Adrenal gland (tissue), 12 donors: ENCODE results near the gene RSPH6A. TPM values are rescaled to one million over a fixed set of nuclear protein-coding genes. Genes with fewer than 3 reads are reported as not detected.
A peak's percentile ranks its signal among the peaks of the same experiment; 100 is the strongest.

Source experiments
- DNase-seq, 7 donors: peaks; one replicate each; pipeline ENCODE4 v3.0.0-alpha.2; 2019 to 2020
- H3K27ac ChIP-seq, 5 donors: fragments of 200-600 bp; sonication (generic) in 4 of 5; 1 replicate in 3 of 5; 2 replicates in 2 of 5; pipeline versions ENCODE4 v1.5.1 to v1.8.0; 2016 to 2020; ENCODE audit warnings: mild to moderate bottlenecking in 1 of 5
- H3K27me3 ChIP-seq: fragments of 200-600 bp; 2 replicates; pipeline ENCODE4 v1.8.0; 2021
- H3K36me3 ChIP-seq, 2 donors: fragments of 200-600 bp; replicated peaks in 1 of 2; 1 replicate in 1 of 2; 2 replicates in 1 of 2; pipeline versions ENCODE4 v1.5.1 to v1.8.0; 2018 to 2022
- H3K4me1 ChIP-seq, 2 donors: fragments of 200-600 bp; replicated peaks in 1 of 2; 1 replicate in 1 of 2; 2 replicates in 1 of 2; pipeline versions ENCODE4 v1.5.1 to v1.8.0; 2018 to 2021
- H3K4me3 ChIP-seq, 4 donors: fragments of 200-600 bp; sonication (generic) in 3 of 4; one replicate each; pipeline ENCODE4 v1.5.1; 2016 to 2018
- H3K9me3 ChIP-seq, 3 donors: fragments of 200-600 bp; sonication (generic) in 1 of 3; replicated peaks in 1 of 3; 1 replicate in 2 of 3; 2 replicates in 1 of 3; pipeline versions ENCODE4 v1.5.1 to v1.8.0; 2016 to 2021
- CTCF ChIP-seq, 6 experiments: fragments of 450-650 bp in 4 of 6; fragments of 200-600 bp in 2 of 6; sonication (generic) in 1 of 6; IDR thresholded peaks; 1 replicate in 5 of 6; 2 replicates in 1 of 6; pipeline versions ENCODE4 v1.5.1 to v1.8.0; 2016 to 2021; ENCODE audit warnings: antibody characterized with exemption in 6 of 6, mild to moderate bottlenecking in 2 of 6, moderate library complexity in 1 of 6
- POLR2A ChIP-seq, 2 donors: fragments of 450-650 bp; IDR thresholded peaks; one replicate each; pipeline ENCODE4 v1.6.1; 2017; ENCODE audit warnings: antibody characterized with exemption in 2 of 2, mild to moderate bottlenecking in 2 of 2, moderate library complexity in 1 of 2
- WGBS, 4 donors: extraction: QIAGEN DNeasy Blood & Tissue Kit in 2 of 4; methylation state at CpG; one replicate each; pipeline versions ENCODE4 v1.1.5 to v1.1.7; 2013 to 2017; 5-methylcytosine and 5-hydroxymethylcytosine counted together
- intact Hi-C, 2 donors: fragments of 100-400 bp; cut with DNase I; formaldehyde crosslinking; loops; one replicate each; pipeline versions ENCODE4 v1.14.1 to v1.15.0; 2022 to 2023
- polyA plus RNA-seq, 3 donors: library from polyadenylated mRNA; stranded (reverse); fragments of 200-250 nt in 2 of 3; fragments of 350-450 nt in 1 of 3; fragmentation: Illumina TruSeq in 1 of 3; extraction: RNeasy Lipid Tissue Mini Kit (QIAGEN cat#74804) in 1 of 3; gene quantifications; one replicate each; pipeline ENCODE4 v1.2.3, GENCODE V29; 2013 to 2014
- total RNA-seq, 9 donors: library from RNA; depleted of rRNA in 4 of 9; stranded (reverse); fragments of >200 nt in 4 of 9; fragments of 120-200 nt in 1 of 9; fragmentation: NEBNext Ultra II Directional in 1 of 9; extraction: Animal tissue kit (Norgen Biotek cat#: 25700) in 1 of 9; gene quantifications; one replicate each; pipeline versions ENCODE4 v1.1.0 to v1.2.4, GENCODE V29; 2013 to 2023
- donor health status: healthy with polysubstance abuse.
- donor health status: Bipolar disorder and iron deficiency.
- donor health status: DM: yes; HTN: yes; CAD: no.
- donor health status: DM: no; HTN: no; CAD: no.
- donor health status: DM: no; HTN: no; CAD: no.
- donor health status: DM: yes; HTN: yes; CAD: no.

Gene RSPH6A
- total and polyA plus RNA-seq, 12 donors = 0.06 to 0.24 (median 0.16) TPM; not detected in 8

- H3K4me3 ChIP-seq = peak overlapping the region in 2 of 4 donors; percentile 76 to 86
- WGBS, 4 donors = 62 to 80% (median 68%) methylated on average over 1 to 17 of the region's 17 CpGs
- DNase-seq = peak in 1 of 7 donors; percentile 46
- TF ChIP-seq CTCF (IDR thresholded peaks at IDR 0.05) (no peak), POLR2A (IDR thresholded peaks at IDR 0.05) (peak in 1 of 2 donors; percentile 8)
- no peaks in the 10 kb centered on the region for H3K9me3 ChIP-seq
- H3K4me1 ChIP-seq = peaks cover 7 to 24% of the 10 kb centered on the region in 2 donors
- peaks cover 0 to 6% of the 10 kb centered on the region in 2 donors for H3K36me3 ChIP-seq
- H3K27ac ChIP-seq = peak overlapping the region; percentile 92 to 98 (median 94)
- intact Hi-C loops = loop anchor here in 1 of 2 donors (5.0 kb wide), 1 partner anchor 54 kb away; no protein-coding TSS in a partner anchor
- H3K27me3 ChIP-seq = no peaks in the 10 kb centered on the region
Observed at GRCh38 chr19:45766296-45766868, 48.7 kb downstream of the RSPH6A start.

- no peaks in the 10 kb centered on the region for H3K27me3 ChIP-seq
- no peak overlapping the region for H3K4me3 ChIP-seq
- WGBS, 4 donors = 71 to 83% (median 76%) methylated on average over 17 to 23 of the region's 23 CpGs
- no peaks in the 10 kb centered on the region for H3K9me3 ChIP-seq
- TF ChIP-seq CTCF (IDR thresholded peaks at IDR 0.05) (no peak), POLR2A (IDR thresholded peaks at IDR 0.05) (no peak)
- no peaks in the 10 kb centered on the region for H3K36me3 ChIP-seq
- intact Hi-C loops = loop anchor here in 1 of 2 donors (5.0 kb wide), 1 partner anchor 53 kb away; no protein-coding TSS in a partner anchor
- H3K27ac ChIP-seq = peak overlapping the region in 2 of 5 donors; percentile 92 to 94
- DNase-seq = peak in 5 of 7 donors; percentile 41 to 57 (median 56)
- H3K4me1 ChIP-seq = peaks cover 7 to 20% of the 10 kb centered on the region in 2 donors
Observed at GRCh38 chr19:45765702-45766295, 49.3 kb downstream of the RSPH6A start.

GRCh38 chr19:45764945-45765701 is 50.0 kb downstream of the RSPH6A start:
- TF ChIP-seq CTCF (IDR thresholded peaks at IDR 0.05) (no peak), POLR2A (IDR thresholded peaks at IDR 0.05) (no peak)
- Histone ChIP-seq H3K36me3 (no peaks in the 10 kb centered on the region), H3K4me1 (peaks cover 7 to 19% of the 10 kb centered on the region in 2 donors), H3K27me3 (no peaks in the 10 kb centered on the region), H3K4me3 (no peak overlapping the region), H3K9me3 (no peaks in the 10 kb centered on the region), H3K27ac (peak overlapping the region in 3 of 5 donors; percentile 3 to 94 (median 8))
- intact Hi-C loops = loop anchor here in 1 of 2 donors (5.0 kb wide), 1 partner anchor 53 kb away; no protein-coding TSS in a partner anchor
- no peak for DNase-seq
- 37 to 49% (median 47%) methylated on average over 7 to 21 of the region's 21 CpGs for whole genome bisulfite sequencing, 4 donors

- DNase-seq = no peak
- H3K27ac ChIP-seq = peak overlapping the region in 1 of 5 donors; percentile 94
- H3K4me3 ChIP-seq = no peak overlapping the region
Observed at GRCh38 chr19:45764475-45764874, 50.6 kb downstream of the RSPH6A start.

More at GRCh38 chr19:45764475-45764874, 50.6 kb downstream of the RSPH6A start:
- intact Hi-C loops = no loop called here
- Histone ChIP-seq H3K27me3 (no peaks in the 10 kb centered on the region), H3K36me3 (no peaks in the 10 kb centered on the region), H3K4me1 (peaks cover 7 to 15% of the 10 kb centered on the region in 2 donors), H3K9me3 (no peaks in the 10 kb centered on the region)
- 54 to 74% (median 61%) methylated on average over 3 to 6 of the region's 6 CpGs for WGBS, 4 donors
- TF ChIP-seq POLR2A (IDR thresholded peaks at IDR 0.05) = no peak
